Measurements from ENCODE around the gene PPP2R3A. TPM values are rescaled to one million over a fixed set of nuclear protein-coding genes. Genes with fewer than 3 reads are reported as not detected.
"Not testable (repeated sequence)": the region's sequence is repeated elsewhere in the genome, so short reads cannot be mapped to it uniquely, and the experiment has no call there.

PPP2R3A gene
- total RNA-seq, 6 experiments from 2014 or later, result 1.0 to 3.2 (median 1.7) TPM

DNA sequence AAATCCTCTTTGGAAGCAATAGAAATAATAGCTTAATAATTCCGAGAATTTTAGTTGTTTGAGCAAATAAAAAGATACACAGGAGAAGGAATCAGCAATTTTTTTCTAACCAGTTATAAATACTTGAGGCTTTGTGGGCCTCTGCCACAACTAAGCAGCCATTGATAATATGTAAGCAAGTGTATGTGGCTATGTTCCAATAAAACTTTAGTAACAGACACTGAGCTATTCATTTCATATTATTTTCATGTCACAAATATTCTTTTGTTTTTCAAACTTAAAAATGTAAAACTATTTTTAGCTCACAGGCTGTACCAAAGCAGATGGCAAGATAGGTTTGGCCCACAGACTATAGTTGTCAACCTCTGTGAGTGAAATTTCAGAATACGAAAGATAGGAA is 145.0 kb downstream of the PPP2R3A start:
- Histone ChIP-seq H3K27ac (no peak overlapping the region), H3K36me3 (no peaks in the 10 kb centered on the region), H3K9me3 (no peaks in the 10 kb centered on the region), H3K4me3 (no peak overlapping the region), H3K4me1 (no peaks in the 10 kb centered on the region), H3K27me3 (no peaks in the 10 kb centered on the region)
- intact Hi-C loops (cut with DNase I), result no loop called here
- WGBS (ENCODE audit: insufficient coverage, low coverage, low lambda C conversion rate, missing lambda C conversion rate), result 90% methylated on average over 2 of the region's 2 CpGs
- TF ChIP-seq CTCF (IDR thresholded peaks at IDR 0.05), result no peak
- TF ChIP-seq POLR2A (IDR thresholded peaks at IDR 0.05), result no peak
- ATAC-seq (no peak), DNase-seq (no peak)

DNA sequence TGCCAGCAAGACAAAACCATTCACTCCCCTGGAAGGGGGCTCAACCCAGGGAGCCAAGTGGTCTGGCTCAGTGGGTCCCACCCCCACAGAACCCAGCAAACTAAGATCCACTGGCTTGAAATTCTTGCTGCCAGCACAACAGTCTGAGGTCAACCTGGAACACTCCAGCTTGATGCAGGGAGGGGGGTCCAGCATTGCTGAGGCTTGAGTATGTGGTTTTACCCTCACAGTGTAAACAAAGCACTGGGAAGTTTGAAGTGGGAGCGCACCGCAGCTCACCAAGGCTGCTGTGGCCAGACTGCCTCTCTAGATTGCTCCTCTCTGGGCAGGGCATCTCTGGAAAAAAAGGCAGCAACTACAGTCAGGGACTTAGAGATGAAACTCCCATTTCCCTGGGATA is 148.9 kb downstream of the PPP2R3A start:
- TF ChIP-seq CTCF (IDR thresholded peaks at IDR 0.05), result no peak
- TF ChIP-seq POLR2A (IDR thresholded peaks at IDR 0.05), result no peak
- ATAC-seq (no peak), DNase-seq (no peak)
- H3K36me3 ChIP-seq, result no peaks in the 10 kb centered on the region
- H3K27ac ChIP-seq, result no peak overlapping the region
- no CpG with 5 or more reads among the region's 2 CpGs for WGBS (ENCODE audit: insufficient coverage, low coverage, low lambda C conversion rate, missing lambda C conversion rate)
- H3K9me3 ChIP-seq, result no peaks in the 10 kb centered on the region
- intact Hi-C loops (cut with DNase I), result no loop called here
- no peaks in the 10 kb centered on the region for H3K4me1 ChIP-seq
- H3K27me3 ChIP-seq, result no peaks in the 10 kb centered on the region
- no peak overlapping the region for H3K4me3 ChIP-seq

GRCh38 chr3:136119332-136119731 is 153.8 kb downstream of the PPP2R3A start:
- H3K36me3 ChIP-seq; H3K4me3 ChIP-seq; H3K9me3 ChIP-seq; H3K27me3 ChIP-seq; DNase-seq; intact Hi-C loops (cut with DNase I); ATAC-seq; H3K4me1 ChIP-seq; H3K27ac ChIP-seq: not testable (repeated sequence)
- 100% methylated on average over 1 of the region's 1 CpG for WGBS (ENCODE audit: insufficient coverage, low coverage, low lambda C conversion rate, missing lambda C conversion rate)

GRCh38 chr3:136119783-136120182 is 154.3 kb downstream of the PPP2R3A start:
- H3K9me3 ChIP-seq; ATAC-seq; intact Hi-C loops (cut with DNase I); H3K27ac ChIP-seq; H3K27me3 ChIP-seq; H3K4me3 ChIP-seq; H3K4me1 ChIP-seq; H3K36me3 ChIP-seq; DNase-seq: not testable (repeated sequence)
- WGBS (ENCODE audit: insufficient coverage, low coverage, low lambda C conversion rate, missing lambda C conversion rate), result 96% methylated on average over 5 of the region's 5 CpGs

GRCh38 chr3:136120373-136121348 is 155.1 kb downstream of the PPP2R3A start:
- intact Hi-C loops (cut with DNase I), result no loop called here
- H3K9me3 ChIP-seq, result no peaks in the 10 kb centered on the region
- no peaks in the 10 kb centered on the region for H3K36me3 ChIP-seq
- H3K4me3 ChIP-seq, result no peak overlapping the region
- H3K4me1 ChIP-seq, result no peaks in the 10 kb centered on the region
- ATAC-seq, result no peak
- WGBS (ENCODE audit: insufficient coverage, low coverage, low lambda C conversion rate, missing lambda C conversion rate), result 94% methylated on average over 8 of the region's 8 CpGs
- H3K27ac ChIP-seq, result no peak overlapping the region
- no peaks in the 10 kb centered on the region for H3K27me3 ChIP-seq
- TF ChIP-seq POLR2A (IDR thresholded peaks at IDR 0.05), result no peak
- no peak for TF ChIP-seq CTCF (IDR thresholded peaks at IDR 0.05)
- no peak for DNase-seq

Data from right lobe of liver (tissue), 6 donors.